GM23338 (cell line): ENCODE measurements around the gene ARID1B. TPM values are rescaled to one million over a fixed set of nuclear protein-coding genes. Genes with fewer than 3 reads are reported as not detected.

Experiments
- ATAC-seq: fragments of 200-7000 bp; cut with Tn5 transposase; 3 replicates; pipeline ENCODE4 v1.9.1; 2020
- DNase-seq: peaks from one replicate; pipeline ENCODE4 v3.0.0-alpha.2; 2015; ENCODE audit warnings: low spot score
- H2AFZ ChIP-seq: fragments of 200-600 bp; sonication (generic); 2 replicates; pipeline ENCODE4 v1.8.0; 2016; ENCODE audit warnings: antibody characterized with exemption, mild to moderate bottlenecking, moderate library complexity
- H3F3A ChIP-seq: fragments of 200-600 bp; sonication (generic); replicated peaks from 2 replicates; pipeline ENCODE4 v1.8.0; 2017; ENCODE audit warnings: antibody characterized with exemption, mixed run types, low read depth
- H3K27ac ChIP-seq: fragments of 200-600 bp; sonication (generic); 2 replicates; pipeline ENCODE4 v1.6.1; 2016; ENCODE audit warnings: low read depth
- H3K27me3 ChIP-seq: fragments of 200-600 bp; sonication (generic); 2 replicates; pipeline ENCODE4 v1.8.0; 2016; ENCODE audit warnings: mild to moderate bottlenecking, mixed run types, moderate library complexity; ENCODE audit not compliant: insufficient read depth
- H3K36me3 ChIP-seq: fragments of 200-600 bp; sonication (generic); 2 replicates; pipeline ENCODE4 v1.8.0; 2016; ENCODE audit warnings: mild to moderate bottlenecking; ENCODE audit not compliant: insufficient read depth
- H3K4me1 ChIP-seq: fragments of 200-600 bp; sonication (generic); 2 replicates; pipeline ENCODE4 v1.8.0; 2016; ENCODE audit warnings: mild to moderate bottlenecking, moderate library complexity; ENCODE audit not compliant: insufficient read depth
- H3K4me2 ChIP-seq: fragments of 200-600 bp; sonication (generic); 2 replicates; pipeline ENCODE4 v1.7.1; 2017; ENCODE audit warnings: mixed run types
- H3K4me3 ChIP-seq: fragments of 200-600 bp; sonication (generic); 2 replicates; pipeline ENCODE4 v1.6.1; 2016; ENCODE audit warnings: mixed run types
- H3K79me2 ChIP-seq: fragments of 200-600 bp; sonication (generic); replicated peaks from 2 replicates; pipeline ENCODE4 v1.8.0; 2017; ENCODE audit warnings: mild to moderate bottlenecking; ENCODE audit not compliant: insufficient read depth
- H3K9me2 ChIP-seq: fragments of 200-600 bp; sonication (generic); 2 replicates; pipeline ENCODE4 v1.8.0; 2017; ENCODE audit not compliant: insufficient read depth
- H4K20me1 ChIP-seq: fragments of 200-600 bp; sonication (generic); replicated peaks from 2 replicates; pipeline ENCODE4 v1.8.0; 2017; ENCODE audit warnings: mild to moderate bottlenecking; ENCODE audit not compliant: insufficient read depth
- H3K27ac Mint-ChIP-seq: 2 replicates; pipeline ENCODE4 v1.8.0; 2020; ENCODE audit warnings: inconsistent platforms, mild to moderate bottlenecking, moderate library complexity, mixed read lengths
- H3K27me3 Mint-ChIP-seq: 3 replicates; pipeline ENCODE4 v1.8.0; 2022; ENCODE audit warnings: low read depth, mild to moderate bottlenecking, moderate library complexity, mixed read lengths, inconsistent platforms; ENCODE audit not compliant: insufficient read depth, poor library complexity
- H3K36me3 Mint-ChIP-seq: 3 replicates; pipeline ENCODE4 v1.8.0; 2021; ENCODE audit warnings: low read depth, mild to moderate bottlenecking, inconsistent platforms, moderate library complexity, mixed read lengths
- H3K4me1 Mint-ChIP-seq: 3 replicates; pipeline ENCODE4 v1.8.0; 2020; ENCODE audit warnings: mild to moderate bottlenecking, inconsistent platforms, mixed read lengths
- H3K4me3 Mint-ChIP-seq: 3 replicates; pipeline ENCODE4 v1.8.0; 2021; ENCODE audit warnings: moderate library complexity, mild to moderate bottlenecking, inconsistent platforms, mixed read lengths
- H3K9me3 Mint-ChIP-seq: 3 replicates; pipeline ENCODE4 v1.8.0; 2020; ENCODE audit warnings: moderate library complexity, mild to moderate bottlenecking, inconsistent platforms, mixed read lengths
- EZH2phosphoT487 ChIP-seq: fragments of 200-600 bp; sonication (generic); IDR thresholded peaks from one replicate; pipeline ENCODE4 v1.8.1; 2018; ENCODE audit warnings: antibody characterized with exemption; ENCODE audit not compliant: unreplicated experiment
- JUNB ChIP-seq: IDR thresholded peaks from one replicate; pipeline ENCODE4 v1.6.1; 2016; ENCODE audit warnings: antibody characterized with exemption; ENCODE audit not compliant: unreplicated experiment
- STAT1 ChIP-seq: IDR thresholded peaks from one replicate; pipeline ENCODE4 v1.6.1; 2016; ENCODE audit warnings: antibody characterized with exemption; ENCODE audit not compliant: unreplicated experiment
- polyA plus RNA-seq: library from polyadenylated mRNA; unstranded; fragments of >200 nt; fragmentation: Nextera tagmentation; extraction: Ambion mirVana; gene quantifications from 2 replicates; pipeline ENCODE4 v1.2.1, GENCODE V29; 2016
- total RNA-seq: library from RNA; depleted of rRNA; stranded (reverse); fragments of >200 nt; shearing (Covaris generic); gene quantifications from 2 replicates; pipeline ENCODE4 v1.2.3, GENCODE V29; 2014
- TF ChIP-seq, protein P1 (sequence below): fragments of 250-450 bp; sonication (Bioruptor Pico); IDR thresholded peaks from 2 replicates; pipeline ENCODE4 v1.5.0; 2020; ENCODE audit warnings: mild to moderate bottlenecking, moderate library complexity
- TF ChIP-seq, protein P2 (sequence below): IDR thresholded peaks from one replicate; pipeline ENCODE4 v1.6.1; 2018; ENCODE audit warnings: antibody characterized with exemption; ENCODE audit not compliant: unreplicated experiment

Gene ARID1B
- total and polyA plus RNA-seq, 2 experiments from 2014 or later: 59.3 to 72.2 TPM

DNA sequence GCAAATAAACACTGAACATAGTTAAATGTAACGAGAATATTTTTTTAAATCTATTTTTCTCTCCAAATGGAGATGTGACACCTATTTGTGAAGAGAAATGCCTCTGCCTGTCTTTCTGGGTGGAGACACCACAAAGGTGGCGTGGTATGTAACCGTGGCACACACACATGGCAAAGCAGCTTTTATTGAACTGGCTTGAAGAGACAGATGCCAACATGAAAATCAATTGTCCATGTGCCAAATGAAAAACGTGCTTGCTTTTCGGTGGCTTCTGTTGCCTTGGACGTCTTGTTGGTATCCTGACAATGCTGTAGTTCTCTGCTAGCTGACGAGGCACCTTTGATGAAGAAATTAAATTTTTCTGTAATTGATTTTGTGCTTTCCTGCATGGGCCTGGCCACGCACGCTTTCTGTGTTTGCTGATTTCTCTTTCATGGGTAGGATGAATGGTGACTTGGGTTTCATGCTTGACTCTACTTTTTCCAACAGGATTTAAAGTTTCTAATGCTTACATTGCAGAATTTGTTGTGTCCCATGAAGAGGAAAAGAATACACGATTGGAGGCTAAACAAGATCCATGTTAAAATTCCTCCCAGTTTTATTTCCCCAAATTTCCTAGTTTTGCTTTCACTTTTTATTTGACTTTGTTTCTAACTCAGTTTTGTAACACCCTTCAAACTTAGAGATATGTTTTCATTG is 343.5 kb downstream of the ARID1B start:
- DNase-seq: no peak
- Histone ChIP-seq H3K4me3 (no peak overlapping the region), H3K27me3 (no peaks in the 10 kb centered on the region), H3F3A (no peaks in the 10 kb centered on the region), H3K4me1 (no peaks in the 10 kb centered on the region), H3K4me2 (no peak overlapping the region), H4K20me1 (peaks cover 2% of the 10 kb centered on the region; the same call in 1 of the 2 replicates), H3K79me2 (no peaks in the 10 kb centered on the region), H3K9me2 (no peaks in the 10 kb centered on the region), H2AFZ (no peak overlapping the region), H3K36me3 (no peaks in the 10 kb centered on the region), H3K27ac (no peak overlapping the region)
- Mint-ChIP-seq H3K36me3 (no peaks in the 10 kb centered on the region; the same call in 2 of the 3 replicates), H3K27ac (no peak overlapping the region), H3K4me1 (peaks cover 29% of the 10 kb centered on the region), H3K27me3 (peaks cover 8% of the 10 kb centered on the region), H3K9me3 (no peaks in the 10 kb centered on the region), H3K4me3 (no peak overlapping the region)
- no peak for ATAC-seq
- TF ChIP-seq, protein P1, sequence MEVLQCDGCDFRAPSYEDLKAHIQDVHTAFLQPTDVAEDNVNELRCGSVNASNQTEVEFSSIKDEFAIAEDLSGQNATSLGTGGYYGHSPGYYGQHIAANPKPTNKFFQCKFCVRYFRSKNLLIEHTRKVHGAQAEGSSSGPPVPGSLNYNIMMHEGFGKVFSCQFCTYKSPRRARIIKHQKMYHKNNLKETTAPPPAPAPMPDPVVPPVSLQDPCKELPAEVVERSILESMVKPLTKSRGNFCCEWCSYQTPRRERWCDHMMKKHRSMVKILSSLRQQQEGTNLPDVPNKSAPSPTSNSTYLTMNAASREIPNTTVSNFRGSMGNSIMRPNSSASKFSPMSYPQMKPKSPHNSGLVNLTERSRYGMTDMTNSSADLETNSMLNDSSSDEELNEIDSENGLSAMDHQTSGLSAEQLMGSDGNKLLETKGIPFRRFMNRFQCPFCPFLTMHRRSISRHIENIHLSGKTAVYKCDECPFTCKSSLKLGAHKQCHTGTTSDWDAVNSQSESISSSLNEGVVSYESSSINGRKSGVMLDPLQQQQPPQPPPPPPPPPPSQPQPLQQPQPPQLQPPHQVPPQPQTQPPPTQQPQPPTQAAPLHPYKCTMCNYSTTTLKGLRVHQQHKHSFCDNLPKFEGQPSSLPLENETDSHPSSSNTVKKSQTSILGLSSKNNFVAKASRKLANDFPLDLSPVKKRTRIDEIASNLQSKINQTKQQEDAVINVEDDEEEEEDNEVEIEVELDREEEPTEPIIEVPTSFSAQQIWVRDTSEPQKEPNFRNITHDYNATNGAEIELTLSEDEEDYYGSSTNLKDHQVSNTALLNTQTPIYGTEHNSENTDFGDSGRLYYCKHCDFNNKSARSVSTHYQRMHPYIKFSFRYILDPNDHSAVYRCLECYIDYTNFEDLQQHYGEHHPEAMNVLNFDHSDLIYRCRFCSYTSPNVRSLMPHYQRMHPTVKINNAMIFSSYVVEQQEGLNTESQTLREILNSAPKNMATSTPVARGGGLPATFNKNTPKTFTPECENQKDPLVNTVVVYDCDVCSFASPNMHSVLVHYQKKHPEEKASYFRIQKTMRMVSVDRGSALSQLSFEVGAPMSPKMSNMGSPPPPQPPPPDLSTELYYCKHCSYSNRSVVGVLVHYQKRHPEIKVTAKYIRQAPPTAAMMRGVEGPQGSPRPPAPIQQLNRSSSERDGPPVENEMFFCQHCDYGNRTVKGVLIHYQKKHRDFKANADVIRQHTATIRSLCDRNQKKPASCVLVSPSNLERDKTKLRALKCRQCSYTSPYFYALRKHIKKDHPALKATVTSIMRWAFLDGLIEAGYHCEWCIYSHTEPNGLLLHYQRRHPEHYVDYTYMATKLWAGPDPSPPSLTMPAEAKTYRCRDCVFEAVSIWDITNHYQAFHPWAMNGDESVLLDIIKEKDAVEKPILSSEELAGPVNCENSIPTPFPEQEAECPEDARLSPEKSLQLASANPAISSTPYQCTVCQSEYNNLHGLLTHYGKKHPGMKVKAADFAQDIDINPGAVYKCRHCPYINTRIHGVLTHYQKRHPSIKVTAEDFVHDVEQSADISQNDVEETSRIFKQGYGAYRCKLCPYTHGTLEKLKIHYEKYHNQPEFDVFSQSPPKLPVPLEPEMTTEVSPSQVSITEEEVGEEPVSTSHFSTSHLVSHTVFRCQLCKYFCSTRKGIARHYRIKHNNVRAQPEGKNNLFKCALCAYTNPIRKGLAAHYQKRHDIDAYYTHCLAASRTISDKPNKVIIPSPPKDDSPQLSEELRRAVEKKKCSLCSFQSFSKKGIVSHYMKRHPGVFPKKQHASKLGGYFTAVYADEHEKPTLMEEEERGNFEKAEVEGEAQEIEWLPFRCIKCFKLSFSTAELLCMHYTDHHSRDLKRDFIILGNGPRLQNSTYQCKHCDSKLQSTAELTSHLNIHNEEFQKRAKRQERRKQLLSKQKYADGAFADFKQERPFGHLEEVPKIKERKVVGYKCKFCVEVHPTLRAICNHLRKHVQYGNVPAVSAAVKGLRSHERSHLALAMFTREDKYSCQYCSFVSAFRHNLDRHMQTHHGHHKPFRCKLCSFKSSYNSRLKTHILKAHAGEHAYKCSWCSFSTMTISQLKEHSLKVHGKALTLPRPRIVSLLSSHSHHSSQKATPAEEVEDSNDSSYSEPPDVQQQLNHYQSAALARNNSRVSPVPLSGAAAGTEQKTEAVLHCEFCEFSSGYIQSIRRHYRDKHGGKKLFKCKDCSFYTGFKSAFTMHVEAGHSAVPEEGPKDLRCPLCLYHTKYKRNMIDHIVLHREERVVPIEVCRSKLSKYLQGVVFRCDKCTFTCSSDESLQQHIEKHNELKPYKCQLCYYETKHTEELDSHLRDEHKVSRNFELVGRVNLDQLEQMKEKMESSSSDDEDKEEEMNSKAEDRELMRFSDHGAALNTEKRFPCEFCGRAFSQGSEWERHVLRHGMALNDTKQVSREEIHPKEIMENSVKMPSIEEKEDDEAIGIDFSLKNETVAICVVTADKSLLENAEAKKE (CRISPR knock-in tag): no peak
- no peak for TF ChIP-seq EZH2phosphoT487
- TF ChIP-seq, protein P2, sequence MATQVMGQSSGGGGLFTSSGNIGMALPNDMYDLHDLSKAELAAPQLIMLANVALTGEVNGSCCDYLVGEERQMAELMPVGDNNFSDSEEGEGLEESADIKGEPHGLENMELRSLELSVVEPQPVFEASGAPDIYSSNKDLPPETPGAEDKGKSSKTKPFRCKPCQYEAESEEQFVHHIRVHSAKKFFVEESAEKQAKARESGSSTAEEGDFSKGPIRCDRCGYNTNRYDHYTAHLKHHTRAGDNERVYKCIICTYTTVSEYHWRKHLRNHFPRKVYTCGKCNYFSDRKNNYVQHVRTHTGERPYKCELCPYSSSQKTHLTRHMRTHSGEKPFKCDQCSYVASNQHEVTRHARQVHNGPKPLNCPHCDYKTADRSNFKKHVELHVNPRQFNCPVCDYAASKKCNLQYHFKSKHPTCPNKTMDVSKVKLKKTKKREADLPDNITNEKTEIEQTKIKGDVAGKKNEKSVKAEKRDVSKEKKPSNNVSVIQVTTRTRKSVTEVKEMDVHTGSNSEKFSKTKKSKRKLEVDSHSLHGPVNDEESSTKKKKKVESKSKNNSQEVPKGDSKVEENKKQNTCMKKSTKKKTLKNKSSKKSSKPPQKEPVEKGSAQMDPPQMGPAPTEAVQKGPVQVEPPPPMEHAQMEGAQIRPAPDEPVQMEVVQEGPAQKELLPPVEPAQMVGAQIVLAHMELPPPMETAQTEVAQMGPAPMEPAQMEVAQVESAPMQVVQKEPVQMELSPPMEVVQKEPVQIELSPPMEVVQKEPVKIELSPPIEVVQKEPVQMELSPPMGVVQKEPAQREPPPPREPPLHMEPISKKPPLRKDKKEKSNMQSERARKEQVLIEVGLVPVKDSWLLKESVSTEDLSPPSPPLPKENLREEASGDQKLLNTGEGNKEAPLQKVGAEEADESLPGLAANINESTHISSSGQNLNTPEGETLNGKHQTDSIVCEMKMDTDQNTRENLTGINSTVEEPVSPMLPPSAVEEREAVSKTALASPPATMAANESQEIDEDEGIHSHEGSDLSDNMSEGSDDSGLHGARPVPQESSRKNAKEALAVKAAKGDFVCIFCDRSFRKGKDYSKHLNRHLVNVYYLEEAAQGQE: no peak
- no peak for TF ChIP-seq STAT1
- no peak for TF ChIP-seq JUNB
